Dendritic cell treated with granulocyte-macrophage colony-stimulating factor and Interleukin-4, amounts not matched to agents 40 ng/mL and 50 ng/mL, for 4 days (primary cell): ENCODE data around the gene KLHL1.

ENCODE experiments used
- H3K27ac Mint-ChIP-seq: one replicate; pipeline ENCODE4 v1.8.0; 2022; ENCODE audit warnings: mild to moderate bottlenecking, mixed read lengths
- H3K27me3 Mint-ChIP-seq: one replicate; pipeline ENCODE4 v1.8.0; 2022; ENCODE audit warnings: mild to moderate bottlenecking, mixed read lengths
- H3K36me3 Mint-ChIP-seq: one replicate; pipeline ENCODE4 v1.8.0; 2022; ENCODE audit warnings: low read depth, mixed read lengths
- H3K4me1 Mint-ChIP-seq: one replicate; pipeline ENCODE4 v1.8.0; 2022; ENCODE audit warnings: low read depth, mixed read lengths
- H3K4me3 Mint-ChIP-seq: one replicate; pipeline ENCODE4 v1.8.0; 2022; ENCODE audit warnings: mild to moderate bottlenecking, moderate library complexity, mixed read lengths
- H3K9me3 Mint-ChIP-seq: one replicate; pipeline ENCODE4 v1.8.0; 2022; ENCODE audit warnings: mixed read lengths
- intact Hi-C: fragments of 100-400 bp; cut with micrococcal nuclease; formaldehyde crosslinking; loops from one replicate; pipeline ENCODE4 v1.15.0; 2022

The KLHL1 gene

DNA sequence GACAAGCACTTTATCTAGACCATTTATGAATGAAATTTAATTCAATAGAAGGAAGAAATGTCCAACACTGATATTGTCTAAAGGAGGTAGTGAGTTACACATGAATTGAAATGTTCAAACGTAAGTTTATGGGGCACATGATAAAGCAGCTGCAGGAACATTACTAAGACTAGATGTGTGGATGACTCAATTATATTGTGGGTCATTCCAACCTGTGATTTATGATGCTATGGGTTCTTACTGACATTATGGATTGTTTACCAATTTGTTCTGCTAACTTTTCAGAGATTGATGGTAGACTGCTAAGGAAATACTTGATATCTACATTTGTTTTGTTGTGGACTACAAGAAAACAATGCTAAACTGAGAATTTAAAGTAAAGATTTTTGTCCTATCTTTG is 56.7 kb downstream of the KLHL1 start:
- H3K4me1 Mint-ChIP-seq: no peaks in the 10 kb centered on the region
- intact Hi-C loops: no loop called here
- no peaks in the 10 kb centered on the region for H3K36me3 Mint-ChIP-seq
- peaks cover 40% of the 10 kb centered on the region for H3K9me3 Mint-ChIP-seq
- H3K27me3 Mint-ChIP-seq: no peaks in the 10 kb centered on the region
- H3K4me3 Mint-ChIP-seq: no peak overlapping the region
- H3K27ac Mint-ChIP-seq: no peak overlapping the region

DNA sequence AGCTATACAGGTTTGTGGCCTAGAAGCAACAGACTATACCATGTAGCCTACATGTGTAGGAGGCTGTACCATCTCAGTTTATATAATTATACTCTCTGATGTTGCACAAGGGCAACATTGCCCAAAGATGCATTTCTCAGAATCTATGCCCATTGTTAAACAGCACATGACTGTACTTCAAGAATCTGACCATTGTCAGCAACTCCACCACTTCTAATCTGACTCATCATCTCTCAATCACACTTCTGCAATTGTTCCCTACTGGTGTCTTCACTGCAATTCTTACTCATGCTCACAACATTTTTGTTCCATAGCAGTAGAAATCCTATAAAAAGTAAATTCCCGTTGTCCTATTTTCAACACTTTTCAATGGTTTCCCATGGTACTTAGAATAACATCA is 64.6 kb downstream of the KLHL1 start:
- H3K36me3 Mint-ChIP-seq: no peaks in the 10 kb centered on the region
- H3K27me3 Mint-ChIP-seq: no peaks in the 10 kb centered on the region
- H3K9me3 Mint-ChIP-seq: peaks cover 10% of the 10 kb centered on the region
- no peak overlapping the region for H3K27ac Mint-ChIP-seq
- H3K4me1 Mint-ChIP-seq: no peaks in the 10 kb centered on the region
- no peak overlapping the region for H3K4me3 Mint-ChIP-seq
- intact Hi-C loops: no loop called here

DNA sequence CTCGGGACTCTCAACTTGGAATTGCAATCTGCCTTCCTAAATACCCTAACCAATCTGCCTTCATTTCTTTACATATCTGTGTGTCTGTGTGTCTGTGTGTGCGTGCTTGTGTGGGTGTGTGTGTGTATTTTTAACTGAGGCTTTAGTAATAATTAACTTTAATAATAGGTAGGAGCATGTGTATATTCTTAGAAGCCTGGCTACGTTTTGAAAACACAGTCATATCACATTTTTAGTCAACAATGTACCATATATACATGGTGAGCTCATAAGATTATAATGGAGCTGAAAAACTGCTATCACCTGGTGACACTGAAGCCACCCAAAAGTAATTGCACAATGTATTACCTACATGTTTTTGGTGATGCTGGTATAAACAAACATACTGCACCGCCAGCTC is 66.1 kb downstream of the KLHL1 start:
- intact Hi-C loops: no loop called here
- Mint-ChIP-seq H3K36me3 (no peaks in the 10 kb centered on the region), H3K4me1 (no peaks in the 10 kb centered on the region), H3K4me3 (no peak overlapping the region), H3K27me3 (no peaks in the 10 kb centered on the region), H3K27ac (no peak overlapping the region), H3K9me3 (peaks cover 10% of the 10 kb centered on the region)

DNA sequence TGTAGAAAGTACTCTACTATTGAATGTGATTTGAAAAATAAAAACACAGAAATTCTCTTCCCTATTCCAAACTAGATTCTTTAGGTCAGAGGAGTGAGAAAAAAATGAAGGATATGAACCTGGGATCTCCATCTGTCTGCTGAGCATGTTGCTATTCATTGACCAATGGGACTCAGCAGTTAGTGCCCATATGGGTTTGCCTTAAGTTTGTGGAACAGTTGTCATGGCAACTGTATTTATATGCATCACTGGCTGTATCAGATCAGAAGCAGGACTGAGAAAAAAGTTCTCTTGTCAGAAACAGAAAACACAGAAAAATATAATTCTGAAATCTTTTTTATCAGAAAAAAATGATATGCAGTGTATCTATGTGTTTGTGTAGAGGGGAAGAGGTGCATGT is 74.0 kb downstream of the KLHL1 start:
- Mint-ChIP-seq H3K4me3 (no peak overlapping the region), H3K4me1 (no peaks in the 10 kb centered on the region), H3K27ac (no peak overlapping the region), H3K27me3 (no peaks in the 10 kb centered on the region), H3K36me3 (no peaks in the 10 kb centered on the region), H3K9me3 (peaks cover 23% of the 10 kb centered on the region)
- intact Hi-C loops: no loop called here

DNA sequence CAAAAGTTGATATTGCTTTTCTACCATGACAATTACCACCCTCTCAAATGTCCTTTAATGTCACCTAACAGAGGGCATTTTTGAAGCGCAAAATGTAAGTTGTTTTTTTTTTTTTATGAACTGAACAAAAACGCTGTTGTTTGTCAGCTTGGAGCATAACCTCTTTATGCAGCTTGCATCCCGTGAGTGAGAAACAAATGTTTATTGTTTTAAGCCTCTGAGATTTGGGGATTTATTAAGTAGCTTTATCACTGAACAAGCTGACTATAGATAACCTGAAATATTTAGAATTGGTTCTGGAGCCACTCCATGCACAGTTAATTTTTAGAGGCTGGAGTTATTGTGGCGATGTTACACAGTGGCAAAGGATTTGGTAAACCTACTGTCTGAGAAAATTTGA is 80.7 kb downstream of the KLHL1 start:
- H3K4me1 Mint-ChIP-seq: no peaks in the 10 kb centered on the region
- no peaks in the 10 kb centered on the region for H3K27me3 Mint-ChIP-seq
- H3K4me3 Mint-ChIP-seq: no peak overlapping the region
- H3K36me3 Mint-ChIP-seq: no peaks in the 10 kb centered on the region
- intact Hi-C loops: no loop called here
- H3K27ac Mint-ChIP-seq: no peak overlapping the region
- peaks cover 51% of the 10 kb centered on the region for H3K9me3 Mint-ChIP-seq

DNA sequence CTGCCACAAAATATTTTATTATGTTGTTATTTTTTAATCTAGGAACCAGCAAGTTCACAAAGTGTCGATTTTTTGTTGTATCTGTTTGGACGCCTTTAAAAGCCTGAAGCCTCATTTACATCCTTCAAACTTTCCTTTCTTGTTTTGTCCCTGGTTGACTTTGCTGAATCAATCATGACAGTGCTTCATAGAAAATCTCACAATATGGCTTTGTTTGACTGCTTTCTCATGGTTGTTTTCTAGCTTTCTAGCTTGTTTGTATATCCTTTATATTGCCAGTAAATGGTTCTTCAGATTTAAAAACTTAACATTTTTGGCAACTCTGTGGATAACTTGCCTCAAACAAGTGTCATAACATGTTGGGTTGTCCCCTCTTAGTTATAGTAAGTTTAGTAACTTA is 84.7 kb downstream of the KLHL1 start:
- intact Hi-C loops: no loop called here
- Mint-ChIP-seq H3K4me1 (no peaks in the 10 kb centered on the region), H3K9me3 (peaks cover 66% of the 10 kb centered on the region), H3K27me3 (no peaks in the 10 kb centered on the region), H3K27ac (no peak overlapping the region), H3K4me3 (no peak overlapping the region), H3K36me3 (no peaks in the 10 kb centered on the region)

DNA sequence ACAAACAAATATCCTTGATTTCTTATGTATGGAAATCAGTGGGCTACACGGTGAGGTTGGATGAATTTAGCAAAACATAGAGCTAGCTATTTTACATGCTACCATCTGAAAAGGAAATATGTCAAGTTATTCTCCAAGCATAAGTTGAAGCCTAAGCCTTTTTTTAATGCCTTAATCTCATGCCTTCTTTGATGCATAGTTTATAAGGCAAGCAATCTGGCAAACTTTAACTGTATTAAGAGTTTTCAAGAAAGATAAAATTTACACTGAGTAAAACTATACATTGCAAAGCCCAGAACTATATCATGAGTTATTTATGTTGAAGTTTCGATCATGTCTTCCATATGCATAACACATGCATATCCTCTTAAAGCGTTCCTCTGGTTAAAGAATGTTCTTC is 85.6 kb downstream of the KLHL1 start:
- Mint-ChIP-seq H3K27ac (no peak overlapping the region), H3K4me3 (no peak overlapping the region), H3K4me1 (no peaks in the 10 kb centered on the region), H3K27me3 (no peaks in the 10 kb centered on the region), H3K36me3 (no peaks in the 10 kb centered on the region), H3K9me3 (peaks cover 64% of the 10 kb centered on the region)
- intact Hi-C loops: no loop called here

DNA sequence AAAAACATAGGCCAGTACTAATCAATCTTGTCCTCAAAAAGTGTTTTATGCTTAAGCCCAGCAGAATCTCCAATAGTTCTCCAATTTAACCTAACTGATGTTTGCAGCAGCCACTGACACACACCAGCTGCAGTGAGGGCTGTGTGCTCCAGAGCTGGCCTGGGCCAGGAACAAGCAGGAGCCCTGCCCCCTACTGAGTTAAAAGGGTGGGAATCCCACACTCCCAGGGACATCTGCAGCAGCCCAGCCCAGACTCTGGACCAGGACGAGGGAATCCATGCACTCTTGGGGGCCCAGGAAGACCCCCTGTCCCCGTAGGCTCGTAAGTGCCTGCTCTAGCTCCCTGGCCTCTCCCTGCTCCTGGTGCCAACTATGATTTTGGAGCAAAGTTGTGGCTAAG is 92.1 kb downstream of the KLHL1 start:
- Mint-ChIP-seq H3K4me1 (no peaks in the 10 kb centered on the region), H3K4me3 (no peak overlapping the region), H3K36me3 (no peaks in the 10 kb centered on the region), H3K27ac (no peak overlapping the region), H3K27me3 (no peaks in the 10 kb centered on the region), H3K9me3 (peaks cover 55% of the 10 kb centered on the region)
- intact Hi-C loops: no loop called here

DNA sequence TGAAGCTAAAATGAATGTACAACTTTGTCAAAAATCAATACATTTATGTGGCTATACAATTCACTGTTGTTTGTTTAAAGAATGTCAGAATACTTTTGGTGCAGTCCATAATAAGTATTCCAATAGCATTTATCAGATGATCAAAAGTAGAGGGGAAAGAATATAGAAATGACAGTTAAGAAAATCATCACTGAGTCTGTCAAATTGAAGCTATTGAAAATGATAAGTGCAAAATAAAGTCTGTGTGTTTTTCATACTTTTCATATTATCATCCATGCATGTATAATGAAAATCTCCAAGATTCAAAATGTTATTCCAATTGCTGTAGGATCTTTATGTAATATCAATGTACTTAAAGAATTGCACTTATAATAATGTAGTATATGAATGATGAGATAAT is 93.9 kb downstream of the KLHL1 start:
- Mint-ChIP-seq H3K36me3 (no peaks in the 10 kb centered on the region), H3K27me3 (no peaks in the 10 kb centered on the region), H3K27ac (no peak overlapping the region), H3K9me3 (peaks cover 60% of the 10 kb centered on the region), H3K4me3 (no peak overlapping the region), H3K4me1 (no peaks in the 10 kb centered on the region)
- intact Hi-C loops: no loop called here

DNA sequence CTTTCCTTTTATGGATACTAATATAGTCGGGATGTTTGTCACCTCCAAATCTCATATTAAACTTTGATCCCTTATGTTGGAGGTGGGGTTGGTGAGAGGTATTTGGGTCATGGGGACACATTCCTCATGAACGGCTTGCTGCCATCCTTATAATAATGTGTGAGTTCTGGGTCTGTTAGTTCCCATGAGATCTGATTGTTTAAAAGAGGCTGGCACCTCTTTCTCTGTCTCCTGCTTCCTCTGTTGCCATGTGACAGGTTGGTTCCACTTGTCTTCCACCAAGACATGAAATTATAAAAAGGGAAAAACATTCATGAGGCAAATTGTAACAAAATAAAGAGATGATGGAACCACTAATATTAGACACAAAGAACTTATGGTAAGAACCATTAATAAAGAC is 108.4 kb downstream of the KLHL1 start:
- Mint-ChIP-seq H3K4me3 (no peak overlapping the region), H3K36me3 (no peaks in the 10 kb centered on the region), H3K4me1 (no peaks in the 10 kb centered on the region), H3K27me3 (no peaks in the 10 kb centered on the region), H3K9me3 (no peaks in the 10 kb centered on the region), H3K27ac (no peak overlapping the region)
- intact Hi-C loops: no loop called here

DNA sequence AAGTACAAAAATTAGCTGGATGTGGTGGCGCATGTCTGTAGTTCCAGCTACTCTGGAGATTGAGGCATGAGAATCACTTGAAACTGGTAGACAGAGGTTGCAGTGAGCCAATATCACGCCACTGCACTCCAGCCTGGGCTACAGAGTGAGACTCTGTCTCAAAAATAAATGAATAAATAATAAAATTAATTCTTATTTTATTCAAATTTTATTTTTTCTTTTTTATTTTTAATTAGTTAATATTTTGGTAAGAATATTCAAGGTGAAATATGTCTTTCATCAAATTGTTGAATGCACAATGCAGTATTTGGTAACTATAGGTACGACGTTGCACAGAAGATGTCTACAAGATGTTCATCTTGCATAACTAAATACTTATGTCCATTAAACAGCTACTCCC is 111.2 kb downstream of the KLHL1 start:
- no peaks in the 10 kb centered on the region for H3K36me3 Mint-ChIP-seq
- intact Hi-C loops: no loop called here
- H3K4me3 Mint-ChIP-seq: no peak overlapping the region
- H3K4me1 Mint-ChIP-seq: no peaks in the 10 kb centered on the region
- no peaks in the 10 kb centered on the region for H3K27me3 Mint-ChIP-seq
- H3K9me3 Mint-ChIP-seq: peaks cover 14% of the 10 kb centered on the region
- no peak overlapping the region for H3K27ac Mint-ChIP-seq

DNA sequence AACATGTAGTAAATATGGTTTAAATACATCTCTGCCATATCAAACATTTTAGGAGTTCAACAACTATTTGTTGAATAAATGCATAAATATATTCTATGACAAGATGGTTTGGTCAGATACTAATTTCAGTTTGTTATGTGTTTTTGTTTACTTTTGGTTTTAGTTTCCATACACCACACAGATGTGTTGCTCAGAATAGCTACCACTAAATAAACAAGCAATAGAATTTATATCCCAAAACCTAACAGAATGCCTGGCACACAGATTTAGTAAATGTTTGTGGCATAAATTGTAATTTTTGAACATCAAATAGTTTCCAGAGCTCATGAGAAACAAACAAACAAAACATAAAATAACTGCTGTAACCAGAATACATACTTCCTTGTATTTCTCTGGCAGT is 127.5 kb downstream of the KLHL1 start:
- Mint-ChIP-seq H3K36me3 (no peaks in the 10 kb centered on the region), H3K27ac (no peak overlapping the region), H3K4me3 (no peak overlapping the region), H3K27me3 (no peaks in the 10 kb centered on the region), H3K4me1 (no peaks in the 10 kb centered on the region), H3K9me3 (peaks cover 26% of the 10 kb centered on the region)
- intact Hi-C loops: no loop called here

DNA sequence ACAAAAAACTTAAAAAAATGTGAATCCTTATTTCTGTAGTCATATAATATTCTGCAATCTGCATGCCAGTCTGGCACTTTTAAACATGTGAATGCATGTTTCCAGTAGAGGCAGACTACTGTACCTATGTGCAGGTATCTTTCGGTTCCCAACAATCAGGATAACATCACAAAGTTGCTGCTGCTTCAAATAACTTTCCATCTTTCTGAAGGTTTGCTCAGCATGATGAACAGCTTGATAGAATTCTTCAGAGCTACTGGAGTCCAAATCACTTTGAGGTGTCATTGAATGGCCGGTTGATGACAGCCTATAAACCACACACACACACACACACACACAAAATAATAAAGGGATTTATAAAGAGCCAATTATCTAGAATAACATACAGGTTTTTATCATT is 132.8 kb downstream of the KLHL1 start:
- H3K27ac Mint-ChIP-seq: no peak overlapping the region
- H3K27me3 Mint-ChIP-seq: no peaks in the 10 kb centered on the region
- H3K36me3 Mint-ChIP-seq: no peaks in the 10 kb centered on the region
- H3K4me3 Mint-ChIP-seq: no peak overlapping the region
- intact Hi-C loops: no loop called here
- peaks cover 14% of the 10 kb centered on the region for H3K9me3 Mint-ChIP-seq
- H3K4me1 Mint-ChIP-seq: no peaks in the 10 kb centered on the region

DNA sequence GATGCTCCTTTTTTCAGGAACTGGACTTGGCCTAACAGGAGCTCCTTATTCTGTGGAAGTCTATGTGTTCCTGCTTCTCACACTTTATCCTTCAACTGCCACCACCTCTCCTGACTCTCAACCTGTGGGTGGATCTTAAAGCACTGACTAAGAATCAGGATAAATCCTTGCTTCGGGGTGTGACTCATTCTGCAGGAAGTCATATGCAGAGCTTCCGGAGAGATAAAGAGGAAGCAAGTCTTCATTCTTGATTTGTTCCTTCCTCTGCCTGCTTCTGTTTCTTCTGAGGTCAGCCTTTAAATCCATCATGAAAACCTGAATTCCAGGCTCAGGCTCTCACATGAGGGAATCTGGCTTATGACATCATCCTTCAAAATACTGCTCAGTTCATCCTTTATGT is 137.7 kb downstream of the KLHL1 start:
- Mint-ChIP-seq H3K9me3 (peaks cover 27% of the 10 kb centered on the region), H3K27me3 (no peaks in the 10 kb centered on the region), H3K36me3 (no peaks in the 10 kb centered on the region), H3K4me3 (no peak overlapping the region), H3K4me1 (no peaks in the 10 kb centered on the region), H3K27ac (no peak overlapping the region)
- intact Hi-C loops: no loop called here

DNA sequence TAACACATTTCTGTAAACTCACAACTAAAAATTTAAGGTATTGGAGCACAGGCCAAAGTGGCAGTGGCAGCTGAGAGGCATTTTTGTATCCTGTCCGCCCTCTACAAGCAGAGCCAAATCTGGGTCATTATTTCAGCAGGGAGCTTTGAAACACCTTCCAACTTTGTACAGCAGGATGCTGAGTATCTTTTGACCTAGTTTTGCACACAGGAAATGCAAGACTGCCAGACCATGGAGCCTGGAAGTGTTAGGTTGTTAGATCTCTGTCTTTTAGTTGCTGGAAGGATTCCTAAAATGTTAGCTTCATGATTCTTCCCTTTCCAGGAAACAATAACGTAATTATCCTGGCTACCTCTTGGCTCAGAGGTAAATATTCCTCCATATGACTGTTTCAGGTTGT is 149.2 kb downstream of the KLHL1 start:
- H3K36me3 Mint-ChIP-seq: no peaks in the 10 kb centered on the region
- H3K4me3 Mint-ChIP-seq: no peak overlapping the region
- intact Hi-C loops: no loop called here
- no peaks in the 10 kb centered on the region for H3K27me3 Mint-ChIP-seq
- H3K27ac Mint-ChIP-seq: no peak overlapping the region
- no peaks in the 10 kb centered on the region for H3K9me3 Mint-ChIP-seq
- H3K4me1 Mint-ChIP-seq: no peaks in the 10 kb centered on the region

DNA sequence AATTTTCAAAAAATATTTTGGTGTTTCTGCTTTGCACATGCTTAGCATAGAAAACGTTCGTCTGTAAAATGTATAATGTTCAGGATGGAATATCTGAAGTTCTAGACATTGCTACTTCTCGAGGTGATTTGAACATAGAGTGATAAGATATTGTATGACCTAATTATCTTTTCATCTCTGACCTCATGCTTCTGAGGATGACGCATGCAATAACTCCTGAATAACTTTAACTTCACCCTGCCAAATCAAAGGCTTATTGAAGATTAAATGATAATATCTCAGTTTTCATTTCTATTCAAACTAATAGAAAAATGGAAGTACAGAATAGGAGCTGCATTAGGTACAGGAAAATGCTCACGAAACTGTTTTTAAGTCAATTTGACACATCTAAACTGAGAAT is 151.4 kb downstream of the KLHL1 start:
- Mint-ChIP-seq H3K4me3 (no peak overlapping the region), H3K36me3 (no peaks in the 10 kb centered on the region), H3K4me1 (no peaks in the 10 kb centered on the region), H3K9me3 (peaks cover under 1% of the 10 kb centered on the region), H3K27me3 (no peaks in the 10 kb centered on the region), H3K27ac (no peak overlapping the region)
- intact Hi-C loops: no loop called here
